ENCODE results near the gene FAM117A. TPM values are rescaled to one million over a fixed set of nuclear protein-coding genes. Genes with fewer than 3 reads are reported as not detected.
"Not testable (repeated sequence)": the region's sequence is repeated elsewhere in the genome, so short reads cannot be mapped to it uniquely, and the experiment has no call there.

The FAM117A gene
- total RNA-seq, 4 donors from 2014 or later = 13.3 to 33.0 (median 24.8) TPM

DNA sequence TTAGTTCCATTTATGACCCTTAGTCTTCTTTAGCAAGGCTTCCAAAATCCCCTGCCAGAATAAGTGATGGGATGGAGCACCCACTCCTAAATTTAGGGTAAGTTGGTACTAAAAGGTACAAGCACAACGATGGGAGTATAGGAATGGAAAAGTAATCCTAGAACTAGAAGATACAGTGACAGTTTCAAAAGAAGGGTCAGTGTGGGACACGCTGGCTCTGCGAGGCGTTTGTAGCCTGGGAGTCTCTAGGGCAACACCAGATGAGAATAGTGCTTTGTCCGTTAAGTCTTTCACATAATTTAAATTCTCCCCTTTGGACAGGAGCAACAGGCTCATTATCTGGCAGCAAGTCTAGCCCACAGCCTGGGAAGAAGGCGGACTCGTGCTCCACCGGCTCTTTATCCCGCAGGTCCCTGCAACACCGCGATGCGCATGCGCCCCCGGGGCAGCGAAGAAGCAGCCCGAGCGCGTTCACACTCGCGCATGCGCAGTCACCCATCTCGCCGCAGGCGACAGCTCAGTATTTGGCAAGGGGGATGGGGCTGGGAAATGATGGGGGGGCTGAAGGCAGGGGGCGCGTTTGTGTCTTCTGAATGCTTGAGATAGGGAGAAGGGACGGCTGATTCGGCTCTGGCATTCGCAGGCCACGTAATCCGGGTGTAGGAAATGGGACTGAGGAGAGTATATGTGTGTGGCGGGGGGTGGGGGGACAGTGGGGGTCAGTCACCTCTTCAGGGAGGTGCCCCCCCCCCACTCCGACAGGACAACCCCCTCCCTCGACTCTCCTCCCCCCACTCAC is 86.6 kb downstream of the FAM117A start:
- TF ChIP-seq POLR2AphosphoS5 (IDR thresholded peaks at IDR 0.05) (peak; percentile 92), POLR2A (IDR thresholded peaks at IDR 0.05; ENCODE audit: low read depth) (peak; percentile 51), EP300 (IDR thresholded peaks at IDR 0.05) (no peak)
- TF ChIP-seq, protein P1, sequence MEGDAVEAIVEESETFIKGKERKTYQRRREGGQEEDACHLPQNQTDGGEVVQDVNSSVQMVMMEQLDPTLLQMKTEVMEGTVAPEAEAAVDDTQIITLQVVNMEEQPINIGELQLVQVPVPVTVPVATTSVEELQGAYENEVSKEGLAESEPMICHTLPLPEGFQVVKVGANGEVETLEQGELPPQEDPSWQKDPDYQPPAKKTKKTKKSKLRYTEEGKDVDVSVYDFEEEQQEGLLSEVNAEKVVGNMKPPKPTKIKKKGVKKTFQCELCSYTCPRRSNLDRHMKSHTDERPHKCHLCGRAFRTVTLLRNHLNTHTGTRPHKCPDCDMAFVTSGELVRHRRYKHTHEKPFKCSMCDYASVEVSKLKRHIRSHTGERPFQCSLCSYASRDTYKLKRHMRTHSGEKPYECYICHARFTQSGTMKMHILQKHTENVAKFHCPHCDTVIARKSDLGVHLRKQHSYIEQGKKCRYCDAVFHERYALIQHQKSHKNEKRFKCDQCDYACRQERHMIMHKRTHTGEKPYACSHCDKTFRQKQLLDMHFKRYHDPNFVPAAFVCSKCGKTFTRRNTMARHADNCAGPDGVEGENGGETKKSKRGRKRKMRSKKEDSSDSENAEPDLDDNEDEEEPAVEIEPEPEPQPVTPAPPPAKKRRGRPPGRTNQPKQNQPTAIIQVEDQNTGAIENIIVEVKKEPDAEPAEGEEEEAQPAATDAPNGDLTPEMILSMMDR (IDR thresholded peaks at IDR 0.05) = peak in 1 of 3 experiments; percentile 9
- Histone ChIP-seq H3K9me3 (no peaks in the 10 kb centered on the region), H3K4me3 (peak overlapping the region; percentile 74 to 88 (median 78)), H3K4me1 (peaks cover 36 to 56% (median 53%) of the 10 kb centered on the region in 4 donors), H3K36me3 (peaks cover 0 to 4% (median 1%) of the 10 kb centered on the region in 4 donors), H3K27ac (replicated peaks in 1 of 4) (peak overlapping the region; percentile 94 to 99 (median 98)), H3K27me3 (no peaks in the 10 kb centered on the region)
- peak; percentile 98 for DNase-seq (ENCODE audit: extremely low spot score)
- 0% methylated on average over 19 of the region's 34 CpGs for WGBS
- intact Hi-C loops (cut with DNase I) = no loop called here

DNA sequence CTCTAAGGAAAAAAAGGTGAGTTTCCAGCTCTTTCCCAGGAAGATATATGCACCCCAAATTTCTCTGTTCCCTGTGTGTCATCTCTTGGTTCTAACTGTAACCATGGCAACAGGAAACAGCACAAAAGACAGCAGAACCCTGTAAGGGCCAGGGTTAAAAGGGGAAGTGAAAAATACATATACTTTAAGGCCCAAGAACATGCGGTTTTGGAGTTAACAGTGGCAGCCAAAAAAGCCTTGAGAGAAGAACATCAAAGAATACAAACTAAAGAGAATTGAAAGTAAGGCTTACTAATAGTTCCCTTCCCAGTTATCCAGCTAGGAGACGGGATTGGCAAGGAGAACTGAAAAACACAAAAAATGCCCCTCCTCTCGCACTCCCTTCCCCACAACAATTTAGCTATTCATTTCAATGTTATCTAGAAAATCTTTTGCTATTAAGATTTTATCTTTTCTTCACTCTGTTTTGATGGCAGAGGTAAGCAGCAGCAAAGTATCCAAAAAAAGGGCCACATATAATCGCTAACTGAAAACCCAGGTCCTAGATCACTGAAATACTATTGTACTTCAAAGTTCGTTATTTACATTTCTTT is 87.6 kb downstream of the FAM117A start:
- 25% methylated on average over 5 of the region's 5 CpGs for WGBS
- intact Hi-C loops (cut with DNase I) = no loop called here

DNA sequence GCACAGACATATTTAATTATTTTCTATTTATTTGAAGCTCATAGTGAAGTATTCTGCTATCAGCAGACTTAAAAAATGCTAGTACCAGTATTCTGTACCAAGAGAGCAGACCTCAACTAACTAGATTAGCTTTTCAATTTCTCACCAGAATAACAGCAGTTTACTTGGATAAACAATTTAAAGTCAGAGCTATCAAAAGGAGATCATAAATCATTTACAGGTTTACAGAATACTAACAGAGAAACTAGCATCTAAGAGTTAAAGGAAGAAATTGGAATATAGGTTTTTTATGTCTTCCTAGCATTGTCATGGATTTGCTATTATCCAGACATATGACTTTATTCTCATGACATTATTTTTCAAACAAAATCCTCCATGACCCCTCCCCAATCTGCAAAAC is 89.4 kb downstream of the FAM117A start:
- intact Hi-C loops (cut with DNase I) = no loop called here
- no peak for DNase-seq (ENCODE audit: extremely low spot score)

More for the DNA sequence above, 87.6 kb downstream of the FAM117A start:
- Histone ChIP-seq H3K27me3 (no peaks in the 10 kb centered on the region), H3K27ac (replicated peaks in 1 of 4) (peak overlapping the region; percentile 94 to 99 (median 98)), H3K36me3 (peaks cover 0 to 4% (median 2%) of the 10 kb centered on the region in 4 donors), H3K9me3 (no peaks in the 10 kb centered on the region), H3K4me3 (peak overlapping the region; percentile 74 to 88 (median 78)), H3K4me1 (peaks cover 37 to 65% (median 62%) of the 10 kb centered on the region in 4 donors)
- DNase-seq (ENCODE audit: extremely low spot score) = no peak
- TF ChIP-seq, protein P1 (IDR thresholded peaks at IDR 0.05) = no peak
- TF ChIP-seq POLR2A (IDR thresholded peaks at IDR 0.05; ENCODE audit: low read depth) = no peak
- TF ChIP-seq EP300 (IDR thresholded peaks at IDR 0.05) = no peak
- no peak for TF ChIP-seq POLR2AphosphoS5 (IDR thresholded peaks at IDR 0.05)

DNA sequence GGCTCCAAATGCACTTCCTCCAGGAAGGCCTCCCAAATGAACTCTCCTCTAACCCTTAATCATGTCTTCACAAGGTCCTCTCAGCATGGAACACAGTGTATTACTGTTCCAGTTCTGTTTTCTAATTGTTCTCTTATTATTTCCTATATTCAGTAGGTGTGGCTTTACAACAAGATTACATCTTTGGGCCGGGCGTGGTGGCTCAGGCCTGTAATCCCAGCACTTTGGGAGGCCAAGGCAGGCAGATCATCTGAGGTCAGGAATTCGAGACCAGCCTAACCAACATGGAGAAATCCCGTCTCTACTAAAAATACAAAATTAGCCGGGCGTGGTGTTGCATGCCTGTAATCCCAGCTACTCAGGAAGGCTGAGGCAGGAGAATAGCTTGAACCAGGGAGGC is 90.3 kb downstream of the FAM117A start:
- H3K27ac ChIP-seq (replicated peaks in 1 of 4) = peak overlapping the region; percentile 48 to 99 (median 96)
- H3K36me3 ChIP-seq; intact Hi-C loops (cut with DNase I); H3K9me3 ChIP-seq; H3K27me3 ChIP-seq; DNase-seq (ENCODE audit: extremely low spot score); H3K4me3 ChIP-seq: not testable (repeated sequence)
- WGBS = 87% methylated on average over 6 of the region's 6 CpGs
- peaks cover 53 to 86% (median 84%) of the 10 kb centered on the region in 4 donors for H3K4me1 ChIP-seq

More for the DNA sequence above, 89.4 kb downstream of the FAM117A start:
- peaks cover 0 to 5% (median 3%) of the 10 kb centered on the region in 4 donors for H3K36me3 ChIP-seq
- peaks cover 52 to 84% (median 80%) of the 10 kb centered on the region in 4 donors for H3K4me1 ChIP-seq
- H3K27ac ChIP-seq (replicated peaks in 1 of 4) = peak overlapping the region; percentile 94 to 99 (median 98)
- no peaks in the 10 kb centered on the region for H3K9me3 ChIP-seq
- TF ChIP-seq POLR2AphosphoS5 (IDR thresholded peaks at IDR 0.05) (no peak), POLR2A (IDR thresholded peaks at IDR 0.05; ENCODE audit: low read depth) (no peak), EP300 (IDR thresholded peaks at IDR 0.05) (no peak)
- TF ChIP-seq, protein P1 (IDR thresholded peaks at IDR 0.05) = no peak
- H3K27me3 ChIP-seq = no peaks in the 10 kb centered on the region
- H3K4me3 ChIP-seq = no peak overlapping the region

DNA sequence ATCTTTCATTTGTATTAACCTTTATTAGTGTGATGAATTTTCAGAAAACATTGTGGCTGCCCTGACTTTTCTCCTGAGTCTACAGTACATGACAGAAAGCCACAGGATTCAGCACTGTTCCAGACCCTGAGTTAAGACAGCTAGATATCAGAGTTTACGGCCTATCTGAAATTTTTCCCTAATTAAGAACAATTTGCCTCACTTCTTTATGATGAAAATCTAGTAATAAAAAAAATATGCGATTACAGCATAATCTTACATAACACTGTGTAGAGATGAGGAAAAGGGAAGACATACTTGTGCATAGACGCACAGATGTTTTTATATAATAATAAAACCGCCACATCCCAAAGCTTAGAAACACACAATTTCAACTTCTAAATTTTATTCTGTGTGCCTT is 93.3 kb downstream of the FAM117A start:
- DNase-seq (ENCODE audit: extremely low spot score) = no peak
- TF ChIP-seq POLR2AphosphoS5 (IDR thresholded peaks at IDR 0.05) = no peak
- no peak for TF ChIP-seq EP300 (IDR thresholded peaks at IDR 0.05)
- TF ChIP-seq, protein P1 (IDR thresholded peaks at IDR 0.05) = no peak
- no peak for TF ChIP-seq POLR2A (IDR thresholded peaks at IDR 0.05; ENCODE audit: low read depth)
- H3K4me3 ChIP-seq = no peak overlapping the region
- H3K27ac ChIP-seq (replicated peaks in 1 of 4) = peak overlapping the region; percentile 53 to 99 (median 78)
- intact Hi-C loops (cut with DNase I) = no loop called here
- H3K9me3 ChIP-seq = no peaks in the 10 kb centered on the region
- peaks cover 0 to 8% (median 4%) of the 10 kb centered on the region in 4 donors for H3K36me3 ChIP-seq
- 67% methylated on average over 4 of the region's 4 CpGs for WGBS
- H3K27me3 ChIP-seq = no peaks in the 10 kb centered on the region
- H3K4me1 ChIP-seq = peaks cover 38 to 83% (median 73%) of the 10 kb centered on the region in 4 donors

Measured in esophagus muscularis mucosa (tissue), 4 donors.